ENCODE data around the gene ASTN2.

GRCh38 chr9:117151716-117152115 lies 263.1 kb downstream of the ASTN2 start:
- TF ChIP-seq CTCF (IDR thresholded peaks at IDR 0.05 in 2 of 3, conservative IDR thresholded peaks at IDR 0.05 in 1 of 3; ENCODE audit: borderline replicate concordance in 1 of 3, insufficient read depth in 1 of 3, low read depth in 2 of 3, low read length in 2 of 3) (no peak), POLR2A (IDR thresholded peaks at IDR 0.05; ENCODE audit: borderline replicate concordance, extremely low read depth, insufficient read depth, insufficient read length) (no peak), ATF3 (IDR thresholded peaks at IDR 0.05) (no peak), RAD21 (IDR thresholded peaks at IDR 0.05; ENCODE audit: low read depth) (no peak)
